Measurements from ENCODE around the gene DMPK. TPM values are rescaled to one million over a fixed set of nuclear protein-coding genes. Genes with fewer than 3 reads are reported as not detected.

The DMPK gene
- total and polyA plus RNA-seq, 9 of the 15 experiments (the other 6 are each of a cell fraction or from before 2014, with no cell fraction given), result 0.24 to 31.3 (median 7.3) TPM

DNA sequence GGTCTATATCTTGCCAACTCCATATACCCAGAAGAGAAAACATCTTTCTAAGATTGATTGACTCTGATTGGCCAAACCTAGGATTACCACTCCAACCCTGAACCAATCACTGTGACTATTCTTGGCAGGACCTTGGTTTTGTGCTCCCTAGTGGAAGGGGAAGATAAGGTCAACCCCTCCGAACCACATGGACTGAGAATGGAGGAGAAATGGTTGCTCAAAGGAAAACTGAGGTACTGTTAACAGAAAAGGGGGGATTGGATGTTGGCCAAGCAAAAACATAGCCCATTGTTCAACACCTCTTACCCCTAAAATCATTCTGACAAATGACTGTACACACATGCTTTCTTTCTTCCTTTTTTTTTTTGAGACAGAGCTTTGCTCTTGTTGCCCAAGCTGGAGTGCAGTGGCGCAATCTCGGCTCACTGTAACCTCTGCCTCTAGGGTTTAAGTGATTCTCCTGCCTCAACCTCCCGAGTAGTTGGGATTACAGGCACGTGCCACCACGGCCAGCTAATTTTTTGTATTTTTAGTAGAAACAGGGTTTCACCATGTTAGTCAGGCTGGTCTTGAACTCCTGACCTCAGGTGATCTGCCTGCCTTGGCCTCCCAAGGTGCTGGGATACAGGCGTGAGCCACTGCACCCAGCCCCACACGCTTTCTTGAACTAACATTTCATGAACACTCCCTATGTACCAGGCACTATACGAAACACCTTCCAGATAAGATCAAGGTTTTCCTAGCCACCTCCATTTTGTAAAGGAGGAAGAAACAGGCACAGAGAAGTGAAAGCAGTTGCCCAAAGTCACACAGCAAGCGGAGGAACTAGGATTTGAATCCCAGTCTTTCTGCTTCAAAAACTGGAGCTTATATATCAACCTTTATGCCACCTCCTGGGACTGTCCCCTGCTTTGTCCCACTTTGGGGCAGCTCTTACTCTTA lies 42.5 kb downstream of the DMPK start (continued):
- TF ChIP-seq, protein P1, sequence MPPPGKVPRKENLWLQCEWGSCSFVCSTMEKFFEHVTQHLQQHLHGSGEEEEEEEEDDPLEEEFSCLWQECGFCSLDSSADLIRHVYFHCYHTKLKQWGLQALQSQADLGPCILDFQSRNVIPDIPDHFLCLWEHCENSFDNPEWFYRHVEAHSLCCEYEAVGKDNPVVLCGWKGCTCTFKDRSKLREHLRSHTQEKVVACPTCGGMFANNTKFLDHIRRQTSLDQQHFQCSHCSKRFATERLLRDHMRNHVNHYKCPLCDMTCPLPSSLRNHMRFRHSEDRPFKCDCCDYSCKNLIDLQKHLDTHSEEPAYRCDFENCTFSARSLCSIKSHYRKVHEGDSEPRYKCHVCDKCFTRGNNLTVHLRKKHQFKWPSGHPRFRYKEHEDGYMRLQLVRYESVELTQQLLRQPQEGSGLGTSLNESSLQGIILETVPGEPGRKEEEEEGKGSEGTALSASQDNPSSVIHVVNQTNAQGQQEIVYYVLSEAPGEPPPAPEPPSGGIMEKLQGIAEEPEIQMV (tag; conservative IDR thresholded peaks at IDR 0.05; ENCODE audit: low read depth), result no peak; the same call in 1 of the 2 replicates
- TF ChIP-seq MCM5 (IDR thresholded peaks at IDR 0.05; ENCODE audit: low read depth) (no peak), TAF15 (IDR thresholded peaks at IDR 0.05; ENCODE audit: low read depth, low read length) (no peak), CXXC5 (CRISPR knock-in tag; IDR thresholded peaks at IDR 0.05) (peak; percentile 30; the same call in 1 of the 2 replicates), NCOA2 (IDR thresholded peaks at IDR 0.05; ENCODE audit: partially characterized antibody in 2 of 2) (no peak), ZNF644 (tag; IDR thresholded peaks at IDR 0.05; ENCODE audit: low read depth) (peak; percentile 84), RFX7 (CRISPR knock-in tag; IDR thresholded peaks at IDR 0.05) (no peak), NR4A1 (CRISPR knock-in tag; IDR thresholded peaks at IDR 0.05) (no peak), NR4A1 (tag; IDR thresholded peaks at IDR 0.05) (peak; percentile 56), TAL1 (IDR thresholded peaks at IDR 0.05) (no peak; the same call in 1 of the 2 replicates), ATF7 (IDR thresholded peaks at IDR 0.05) (peak; percentile 45; the same call in 1 of the 2 replicates), ZNF316 (IDR thresholded peaks at IDR 0.05) (no peak; the same call in 1 of the 2 replicates), ZKSCAN8 (CRISPR knock-in tag; IDR thresholded peaks at IDR 0.05) (no peak), SIN3A (IDR thresholded peaks at IDR 0.05; ENCODE audit: borderline replicate concordance in 2 of 2, control insufficient read depth in 1 of 2, low read depth in 2 of 2, low read length in 2 of 2) (no peak), CREB1 (IDR thresholded peaks at IDR 0.05) (no peak), CREB1 (CRISPR knock-in tag; IDR thresholded peaks at IDR 0.05) (0 out of 2 replicates have a peak, but pooled peaks have one; percentile 21), SMARCE1 (IDR thresholded peaks at IDR 0.05) (peak; percentile 8; the same call in 1 of the 2 replicates), ELF4 (CRISPR knock-in tag; IDR thresholded peaks at IDR 0.05) (no peak), ZNF764 (CRISPR knock-in tag; IDR thresholded peaks at IDR 0.05; ENCODE audit: low read depth) (no peak), BHLHE40 (IDR thresholded peaks at IDR 0.05; ENCODE audit: low read length) (peak; percentile 29), SMAD1 (IDR thresholded peaks at IDR 0.05; ENCODE audit: low read depth, low read length, partially characterized antibody) (peak; percentile 19), SUPT5H (IDR thresholded peaks at IDR 0.05) (peak; percentile 76), HDGF (IDR thresholded peaks at IDR 0.05) (no peak), POLR2AphosphoS5 (IDR thresholded peaks at IDR 0.05; ENCODE audit: control insufficient read depth, insufficient read depth, low read depth, low read length) (peak; percentile 81), HLTF (IDR thresholded peaks at IDR 0.05) (peak; percentile 51; the same call in 1 of the 2 replicates)
- TF ChIP-seq, protein P2, sequence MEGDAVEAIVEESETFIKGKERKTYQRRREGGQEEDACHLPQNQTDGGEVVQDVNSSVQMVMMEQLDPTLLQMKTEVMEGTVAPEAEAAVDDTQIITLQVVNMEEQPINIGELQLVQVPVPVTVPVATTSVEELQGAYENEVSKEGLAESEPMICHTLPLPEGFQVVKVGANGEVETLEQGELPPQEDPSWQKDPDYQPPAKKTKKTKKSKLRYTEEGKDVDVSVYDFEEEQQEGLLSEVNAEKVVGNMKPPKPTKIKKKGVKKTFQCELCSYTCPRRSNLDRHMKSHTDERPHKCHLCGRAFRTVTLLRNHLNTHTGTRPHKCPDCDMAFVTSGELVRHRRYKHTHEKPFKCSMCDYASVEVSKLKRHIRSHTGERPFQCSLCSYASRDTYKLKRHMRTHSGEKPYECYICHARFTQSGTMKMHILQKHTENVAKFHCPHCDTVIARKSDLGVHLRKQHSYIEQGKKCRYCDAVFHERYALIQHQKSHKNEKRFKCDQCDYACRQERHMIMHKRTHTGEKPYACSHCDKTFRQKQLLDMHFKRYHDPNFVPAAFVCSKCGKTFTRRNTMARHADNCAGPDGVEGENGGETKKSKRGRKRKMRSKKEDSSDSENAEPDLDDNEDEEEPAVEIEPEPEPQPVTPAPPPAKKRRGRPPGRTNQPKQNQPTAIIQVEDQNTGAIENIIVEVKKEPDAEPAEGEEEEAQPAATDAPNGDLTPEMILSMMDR (IDR thresholded peaks at IDR 0.05 in 2 of 3, conservative IDR thresholded peaks at IDR 0.05 in 1 of 3; ENCODE audit: insufficient read depth in 2 of 3, low read depth in 1 of 3, low read length in 3 of 3), result peak in 2 of 3 experiments; percentile 37 to 38; a peak in 3 of 6 replicates

All from K562 (cell line).